ENCODE measurements around the gene CD2BP2. TPM values are rescaled to one million over a fixed set of nuclear protein-coding genes. Genes with fewer than 3 reads are reported as not detected.
A peak's percentile ranks its signal among the peaks of the same experiment; 100 is the strongest.
"Not testable (repeated sequence)": the region's sequence is repeated elsewhere in the genome, so short reads cannot be mapped to it uniquely, and the experiment has no call there.

CD2BP2 gene
- total RNA-seq, 2 experiments from 2014 or later = 43.8 to 44.5 TPM

DNA sequence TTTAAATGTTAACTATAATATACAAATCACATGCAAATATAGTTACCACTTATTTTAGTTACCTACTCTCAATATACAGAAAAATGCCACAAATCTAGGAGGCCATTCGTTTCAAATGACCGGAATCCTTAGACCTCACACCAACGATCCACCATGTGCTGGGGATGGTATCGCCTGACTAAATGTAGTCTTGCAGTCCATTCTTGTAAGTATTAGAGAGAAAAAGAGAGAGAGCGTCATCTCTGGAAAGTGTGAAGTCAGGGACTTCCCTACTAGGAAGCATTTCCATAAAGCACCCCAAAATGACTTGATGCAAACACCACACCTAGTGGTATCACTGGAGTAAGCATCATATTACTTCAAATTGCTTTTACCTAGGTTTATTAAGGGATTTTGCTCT lies 45.9 kb downstream of the CD2BP2 start:
- H3K36me3 Mint-ChIP-seq (ENCODE audit: low read depth); H3K9me3 Mint-ChIP-seq; H3K27me3 Mint-ChIP-seq; H3K4me3 Mint-ChIP-seq; DNase-seq; ATAC-seq; POLR2A ChIA-PET; intact Hi-C loops (cut with micrococcal nuclease); CTCF ChIA-PET: not testable (repeated sequence)
- peak overlapping the region; percentile 18 for H3K27ac Mint-ChIP-seq
- H3K4me1 Mint-ChIP-seq (ENCODE audit: low read depth) = peaks cover 19% of the 10 kb centered on the region

Other genes with a start within 250 kb of the CD2BP2 start
- gene GDPD3, start 241.8 kb downstream of the CD2BP2 start, total RNA-seq = 1 to 10 TPM; 4.5 to 5.7 TPM
- 10 to 100 TPM; 57.6 to 60.1 TPM for gene MAPK3, start 232.1 kb downstream of the CD2BP2 start, total RNA-seq
- gene CORO1A, start 171.7 kb downstream of the CD2BP2 start, total RNA-seq = 1,000 to 10,000 TPM; 1,130 to 1,151 TPM
- gene BOLA2B, start 161.6 kb downstream of the CD2BP2 start, total RNA-seq = 100 to 1,000 TPM; 248 to 254 TPM
- 100 to 1,000 TPM; 116 to 129 TPM for gene SLX1A, start 161.4 kb downstream of the CD2BP2 start, total RNA-seq
- 10 to 100 TPM; 14.8 to 18.0 TPM for gene SULT1A3, start 156.1 kb downstream of the CD2BP2 start, total RNA-seq
- gene NPIPB13, start 106.8 kb downstream of the CD2BP2 start, total RNA-seq = 10 to 100 TPM; 14.7 to 20.7 TPM
- 10 to 100 TPM; 39.7 to 41.3 TPM for gene TBC1D10B, start 15.2 kb upstream of the CD2BP2 start, total RNA-seq
- gene MYL11, start 19.5 kb upstream of the CD2BP2 start, total RNA-seq = 1 to 10 TPM in 1 of 2 experiments, under 1 TPM in 1; 0.87 to 1.2 TPM
- 100 to 1,000 TPM; 163 to 169 TPM for gene SEPTIN1, start 27.3 kb upstream of the CD2BP2 start, total RNA-seq
- 10 to 100 TPM; 10.4 to 10.9 TPM for gene ZNF48, start 40.1 kb upstream of the CD2BP2 start, total RNA-seq
- gene ZNF771, start 52.3 kb upstream of the CD2BP2 start, total RNA-seq = 1 to 10 TPM; 5.4 to 6.6 TPM
- gene DCTPP1, start 74.7 kb upstream of the CD2BP2 start, total RNA-seq = 100 to 1,000 TPM in 1 of 2 experiments, 10 to 100 TPM in 1; 98.4 to 105 TPM
- 10 to 100 TPM; 51.8 to 54.0 TPM for gene SEPHS2, start 90.6 kb upstream of the CD2BP2 start, total RNA-seq
- 100 to 1,000 TPM; 274 to 285 TPM for gene ITGAL, start 117.4 kb upstream of the CD2BP2 start, total RNA-seq
- gene ZNF768, start 171.3 kb upstream of the CD2BP2 start, total RNA-seq = 1 to 10 TPM; 8.3 to 9.2 TPM
- 1 to 10 TPM; 6.7 to 7.9 TPM for gene ZNF747, start 179.6 kb upstream of the CD2BP2 start, total RNA-seq
- 10 to 100 TPM in 1 of 2 experiments, 1 to 10 TPM in 1; 9.7 to 10.4 TPM for gene ZNF764, start 203.1 kb upstream of the CD2BP2 start, total RNA-seq
- 1 to 10 TPM; 4.7 to 5.5 TPM for gene ZNF688, start 216.4 kb upstream of the CD2BP2 start, total RNA-seq
- gene ZNF785, start 230.4 kb upstream of the CD2BP2 start, total RNA-seq = 10 to 100 TPM in 1 of 2 experiments, 1 to 10 TPM in 1; 8.8 to 10.3 TPM